Esophagus muscularis mucosa (tissue), 4 donors: ENCODE measurements around the gene LHPP. TPM values are rescaled to one million over a fixed set of nuclear protein-coding genes. Genes with fewer than 3 reads are reported as not detected.

Experiments used
- DNase-seq: peaks from one replicate; pipeline ENCODE4 v3.0.0-alpha.2; 2017; ENCODE audit errors: extremely low spot score
- H3K27ac ChIP-seq, 4 donors: fragments of 200-600 bp; sonication (generic); replicated peaks in 1 of 4; 1 replicate in 3 of 4; 2 replicates in 1 of 4; pipeline ENCODE4 v1.5.1; 2016 to 2019; ENCODE audit warnings: mild to moderate bottlenecking in 1 of 4
- H3K27me3 ChIP-seq, 4 donors: fragments of 200-600 bp; sonication (generic); one replicate each; pipeline versions ENCODE4 v1.5.1 to v1.6.0; 2016 to 2019
- H3K36me3 ChIP-seq, 4 donors: fragments of 200-600 bp; sonication (generic); one replicate each; pipeline ENCODE4 v1.5.1; 2016 to 2019
- H3K4me1 ChIP-seq, 4 donors: fragments of 200-600 bp; sonication (generic); one replicate each; pipeline ENCODE4 v1.5.1; 2016 to 2019
- H3K4me3 ChIP-seq, 4 donors: fragments of 200-600 bp; sonication (generic); 1 replicate in 2 of 4; 2 replicates in 2 of 4; pipeline ENCODE4 v1.5.1; 2016 to 2019; ENCODE audit warnings: mild to moderate bottlenecking in 4 of 4, moderate library complexity in 1 of 4
- H3K9me3 ChIP-seq, 4 donors: fragments of 200-600 bp; sonication (generic); 1 replicate in 3 of 4; 2 replicates in 1 of 4; pipeline ENCODE4 v1.5.1; 2016 to 2019
- EP300 ChIP-seq: sonication (generic); formaldehyde crosslinking; IDR thresholded peaks from one replicate; pipeline ENCODE4 v1.6.1; 2017; ENCODE audit warnings: antibody characterized with exemption
- POLR2A ChIP-seq: fragments of 450-650 bp; IDR thresholded peaks from one replicate; pipeline ENCODE4 v1.6.1; 2017; ENCODE audit warnings: antibody characterized with exemption, moderate library complexity, mild to moderate bottlenecking, low read depth
- POLR2AphosphoS5 ChIP-seq, 2 donors: sonication (generic); formaldehyde crosslinking; IDR thresholded peaks; one replicate each; pipeline ENCODE4 v1.6.1; 2017; ENCODE audit warnings: antibody characterized with exemption in 2 of 2
- WGBS: methylation state at CpG from one replicate; pipeline ENCODE4 v1.1.5; 2018; 5-methylcytosine and 5-hydroxymethylcytosine counted together
- intact Hi-C: fragments of 100-400 bp; cut with DNase I; formaldehyde crosslinking; loops from one replicate; pipeline ENCODE4 v1.15.1; 2023
- total RNA-seq, 4 donors: library from RNA; depleted of rRNA; stranded (reverse); fragments of >200 nt; gene quantifications; one replicate each; pipeline versions ENCODE4 v1.1.0 to v1.2.1, GENCODE V29; 2016
- TF ChIP-seq, protein P1 (sequence below), 3 experiments: fragments of 200-600 bp in 2 of 3; fragments of 450-650 bp in 1 of 3; sonication (generic) in 2 of 3; IDR thresholded peaks; one replicate each; pipeline ENCODE4 v1.5.1; 2017 to 2019; ENCODE audit warnings: antibody characterized with exemption in 3 of 3, mild to moderate bottlenecking in 2 of 3, moderate library complexity in 1 of 3

LHPP gene
- total RNA-seq, 4 donors from 2014 or later, result 10.8 to 20.9 (median 15.7) TPM

DNA sequence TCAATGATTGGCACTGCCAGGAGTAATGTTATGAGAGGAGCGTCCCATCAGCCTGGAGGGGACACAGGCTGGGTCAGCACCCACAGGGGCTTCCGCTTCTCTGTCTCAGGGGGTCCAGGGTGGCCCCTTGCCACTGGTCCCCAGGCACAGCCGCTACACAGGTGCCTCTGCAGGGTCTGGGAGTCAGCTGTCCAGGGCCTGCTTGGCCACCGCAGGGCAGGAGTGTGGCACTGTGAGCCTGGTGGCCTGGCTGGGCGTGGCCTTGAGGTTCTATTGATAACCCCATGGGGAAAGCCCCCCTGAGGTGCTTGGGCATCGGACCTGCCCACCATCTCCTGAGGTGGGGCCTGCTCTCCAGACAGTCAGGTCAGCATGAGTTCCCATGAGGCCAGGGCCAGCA, 136.6 kb downstream of the LHPP start:
- Histone ChIP-seq H3K27ac (no peak overlapping the region), H3K4me3 (no peak overlapping the region), H3K36me3 (no peaks in the 10 kb centered on the region), H3K4me1 (no peaks in the 10 kb centered on the region), H3K9me3 (no peaks in the 10 kb centered on the region), H3K27me3 (no peaks in the 10 kb centered on the region)
- intact Hi-C loops, result no loop called here
- WGBS, result 100% methylated on average over 1 of the region's 6 CpGs
- no peak for DNase-seq
- TF ChIP-seq EP300 (no peak), POLR2A (no peak), POLR2AphosphoS5 (IDR thresholded peaks at IDR 0.05) (no peak)
- TF ChIP-seq, protein P1, sequence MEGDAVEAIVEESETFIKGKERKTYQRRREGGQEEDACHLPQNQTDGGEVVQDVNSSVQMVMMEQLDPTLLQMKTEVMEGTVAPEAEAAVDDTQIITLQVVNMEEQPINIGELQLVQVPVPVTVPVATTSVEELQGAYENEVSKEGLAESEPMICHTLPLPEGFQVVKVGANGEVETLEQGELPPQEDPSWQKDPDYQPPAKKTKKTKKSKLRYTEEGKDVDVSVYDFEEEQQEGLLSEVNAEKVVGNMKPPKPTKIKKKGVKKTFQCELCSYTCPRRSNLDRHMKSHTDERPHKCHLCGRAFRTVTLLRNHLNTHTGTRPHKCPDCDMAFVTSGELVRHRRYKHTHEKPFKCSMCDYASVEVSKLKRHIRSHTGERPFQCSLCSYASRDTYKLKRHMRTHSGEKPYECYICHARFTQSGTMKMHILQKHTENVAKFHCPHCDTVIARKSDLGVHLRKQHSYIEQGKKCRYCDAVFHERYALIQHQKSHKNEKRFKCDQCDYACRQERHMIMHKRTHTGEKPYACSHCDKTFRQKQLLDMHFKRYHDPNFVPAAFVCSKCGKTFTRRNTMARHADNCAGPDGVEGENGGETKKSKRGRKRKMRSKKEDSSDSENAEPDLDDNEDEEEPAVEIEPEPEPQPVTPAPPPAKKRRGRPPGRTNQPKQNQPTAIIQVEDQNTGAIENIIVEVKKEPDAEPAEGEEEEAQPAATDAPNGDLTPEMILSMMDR (IDR thresholded peaks at IDR 0.05), result no peak

DNA sequence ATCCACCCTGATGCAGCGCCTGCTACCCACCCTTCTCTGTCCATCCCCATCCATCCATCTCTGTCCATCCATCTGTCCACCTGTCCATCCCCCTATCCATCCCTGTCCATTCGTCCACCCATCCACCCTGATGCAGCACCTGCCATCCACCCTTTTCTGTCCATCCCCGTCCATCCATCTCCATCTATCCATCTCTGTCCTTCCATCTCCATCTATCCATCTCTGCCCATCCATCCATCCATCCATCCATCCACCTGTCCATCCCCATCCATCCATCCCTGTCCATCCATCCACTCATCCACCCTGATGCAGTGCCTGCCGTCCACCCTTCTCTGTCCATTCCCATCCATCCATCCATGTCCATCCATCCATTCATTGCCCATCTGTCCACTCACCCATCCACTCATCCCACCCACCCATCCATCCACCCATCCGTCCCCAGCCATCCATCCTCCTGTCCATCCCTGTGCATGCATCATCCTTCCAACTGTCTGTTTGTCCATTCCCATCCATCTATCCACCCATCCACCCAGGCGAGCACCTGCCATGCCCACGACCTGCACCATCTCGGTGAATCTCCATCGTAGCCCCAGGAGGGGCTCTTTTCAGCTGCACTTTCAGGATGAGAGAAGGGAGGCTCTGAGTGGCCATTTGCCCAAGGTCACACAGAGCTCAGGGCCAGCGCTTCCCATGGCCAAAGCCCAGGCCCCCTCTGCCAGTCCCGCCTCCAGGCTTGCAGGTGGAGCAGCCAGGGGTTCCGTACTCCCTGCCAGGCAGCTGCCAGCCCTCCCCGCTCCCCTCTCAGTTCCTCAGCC, 137.4 kb downstream of the LHPP start:
- intact Hi-C loops, result no loop called here
- H3K9me3 ChIP-seq, result no peaks in the 10 kb centered on the region
- no peak for DNase-seq
- WGBS, result 96% methylated on average over 13 of the region's 13 CpGs
- H3K4me1 ChIP-seq, result no peaks in the 10 kb centered on the region
- no peaks in the 10 kb centered on the region for H3K27me3 ChIP-seq
- H3K36me3 ChIP-seq, result no peaks in the 10 kb centered on the region
- TF ChIP-seq EP300 (no peak), POLR2A (no peak), POLR2AphosphoS5 (IDR thresholded peaks at IDR 0.05) (no peak)
- TF ChIP-seq, protein P1 (IDR thresholded peaks at IDR 0.05), result no peak
- H3K27ac ChIP-seq, result no peak overlapping the region
- no peak overlapping the region for H3K4me3 ChIP-seq

DNA sequence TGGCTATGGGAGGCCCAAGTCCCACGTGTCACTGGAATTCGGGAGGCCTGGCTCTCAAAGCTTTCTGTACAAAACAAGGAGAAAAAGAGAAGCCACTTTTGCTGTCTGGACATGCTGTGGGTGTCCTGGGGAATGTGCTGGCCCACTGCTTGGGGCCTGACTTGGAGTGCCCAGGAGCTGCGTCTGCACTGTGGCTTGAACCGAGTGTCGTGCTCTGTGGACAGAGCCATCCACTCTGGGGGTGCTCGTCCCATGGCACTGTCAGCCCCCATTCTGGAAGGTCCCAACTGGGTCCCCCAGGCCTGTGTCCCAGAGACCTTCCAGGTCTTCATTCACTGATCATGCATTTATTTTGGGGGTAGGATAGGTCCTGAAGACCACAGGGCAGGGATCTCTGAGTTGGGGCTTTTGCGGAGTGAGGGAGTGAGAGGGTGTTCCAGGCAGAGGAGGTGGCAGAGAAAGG, 138.0 kb downstream of the LHPP start:
- no peaks in the 10 kb centered on the region for H3K9me3 ChIP-seq
- 76% methylated on average over 7 of the region's 7 CpGs for WGBS
- H3K4me1 ChIP-seq, result peaks cover 0 to 5% (median 0%) of the 10 kb centered on the region in 4 donors
- no peak overlapping the region for H3K27ac ChIP-seq
- no peak overlapping the region for H3K4me3 ChIP-seq
- H3K36me3 ChIP-seq, result no peaks in the 10 kb centered on the region
- intact Hi-C loops, result no loop called here
- TF ChIP-seq EP300 (no peak), POLR2A (no peak), POLR2AphosphoS5 (IDR thresholded peaks at IDR 0.05) (no peak)
- TF ChIP-seq, protein P1 (IDR thresholded peaks at IDR 0.05), result no peak
- H3K27me3 ChIP-seq, result no peaks in the 10 kb centered on the region
- no peak for DNase-seq

DNA sequence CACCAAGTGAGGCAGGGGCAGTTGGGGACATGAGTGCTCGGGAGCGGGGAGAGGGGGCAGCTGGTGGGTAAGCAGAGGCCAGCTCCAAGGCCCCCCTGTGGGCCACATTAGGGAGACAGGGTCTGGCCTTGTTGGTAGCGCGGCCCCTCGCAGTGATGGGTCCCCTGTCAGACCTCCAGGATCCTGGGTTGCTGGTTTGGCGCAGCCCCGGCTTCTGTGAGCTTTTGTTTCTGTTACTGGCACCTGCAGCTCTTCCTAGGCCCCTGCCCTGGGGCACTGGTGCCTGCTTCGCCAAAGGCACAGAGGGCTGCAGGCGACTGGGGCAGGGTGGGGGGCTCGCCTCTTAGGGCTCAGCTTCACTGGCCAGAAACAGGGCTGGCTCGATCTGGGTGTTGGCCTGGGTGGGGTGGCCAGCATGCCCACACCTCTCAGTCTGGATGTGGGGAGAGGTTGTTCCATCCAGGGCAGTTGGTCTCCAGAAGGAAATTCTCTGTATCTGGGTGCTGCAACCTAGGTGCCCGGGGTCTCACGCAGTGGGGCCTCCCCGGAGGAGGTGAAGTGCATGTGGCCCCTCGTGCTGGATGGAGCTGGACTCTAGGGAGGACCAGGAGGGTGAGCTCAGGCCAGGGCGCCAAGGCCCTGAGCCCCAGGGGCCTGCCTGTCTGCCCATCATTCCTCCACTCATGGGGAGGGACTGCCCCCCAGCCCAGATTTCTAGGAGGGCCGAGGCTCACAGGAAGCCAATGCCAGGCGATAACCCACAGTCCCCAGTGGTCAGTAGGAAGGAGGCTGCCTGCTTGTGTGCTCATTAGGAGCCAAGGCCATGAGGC, 138.6 kb downstream of the LHPP start:
- no peaks in the 10 kb centered on the region for H3K36me3 ChIP-seq
- TF ChIP-seq EP300, result no peak
- no peak for TF ChIP-seq POLR2AphosphoS5 (IDR thresholded peaks at IDR 0.05)
- TF ChIP-seq, protein P1 (IDR thresholded peaks at IDR 0.05), result no peak
- no peak for TF ChIP-seq POLR2A
- no peak overlapping the region for H3K27ac ChIP-seq
- no peak for DNase-seq
- intact Hi-C loops, result no loop called here
- H3K9me3 ChIP-seq, result no peaks in the 10 kb centered on the region
- no peaks in the 10 kb centered on the region for H3K27me3 ChIP-seq
- H3K4me3 ChIP-seq, result no peak overlapping the region
- H3K4me1 ChIP-seq, result peaks cover 0 to 7% (median 0%) of the 10 kb centered on the region in 4 donors
- WGBS, result 92% methylated on average over 16 of the region's 18 CpGs
